HG03159 (cell line): ENCODE measurements around the gene GPC3.

Source experiments
- ATAC-seq: cut with Tn5 transposase; IDR thresholded peaks from one replicate; pipeline ENCODE4 v1.9.1; 2021; ENCODE audit warnings: mild to moderate bottlenecking, moderate library complexity; ENCODE audit not compliant: unreplicated experiment

Gene GPC3

DNA sequence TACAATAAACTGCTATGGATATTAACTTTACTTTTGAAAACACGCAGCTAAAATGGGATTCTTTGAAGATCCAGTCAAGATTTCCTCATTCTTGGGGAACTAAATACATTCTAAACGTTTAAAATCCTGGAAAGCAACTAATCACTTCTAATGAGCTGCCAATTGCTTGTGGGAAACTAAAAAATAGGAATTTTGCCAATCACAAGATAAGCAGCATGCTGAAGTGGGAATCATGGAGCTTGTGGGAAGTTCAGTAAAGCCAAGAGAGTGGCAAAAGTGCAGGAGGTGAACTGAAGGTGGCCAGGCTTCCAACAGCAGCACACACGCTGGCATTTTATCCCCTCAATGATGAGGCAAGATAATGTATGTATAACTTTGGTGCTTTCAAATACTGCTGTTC, 133.0 kb downstream of the GPC3 start:
- ATAC-seq, result no peak

- no peak for ATAC-seq
Observed at GRCh38 chrX:133850399-133850798, 135.0 kb downstream of the GPC3 start.

DNA sequence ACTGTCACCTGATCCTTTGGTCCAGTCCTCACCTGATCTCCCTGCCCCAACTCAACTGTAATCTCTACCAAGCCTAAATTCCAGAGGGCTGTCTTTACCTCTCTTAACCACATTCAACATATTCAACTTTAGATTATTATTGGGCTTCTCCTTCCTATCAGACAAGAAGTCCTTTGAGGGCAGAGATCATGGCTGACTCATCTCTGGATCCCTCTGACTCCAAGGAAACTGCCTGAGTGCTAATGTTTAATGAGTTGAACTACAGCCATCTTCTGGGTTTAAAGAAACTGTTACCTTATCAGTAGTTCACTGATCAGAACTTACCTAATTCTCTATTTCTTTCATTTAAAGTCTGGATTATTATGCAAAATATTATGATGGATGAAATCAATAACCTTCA, 135.7 kb downstream of the GPC3 start:
- ATAC-seq, result no peak

GRCh38 chrX:133847340-133847994, 137.9 kb downstream of the GPC3 start:
- ATAC-seq, result peak; percentile 76

DNA sequence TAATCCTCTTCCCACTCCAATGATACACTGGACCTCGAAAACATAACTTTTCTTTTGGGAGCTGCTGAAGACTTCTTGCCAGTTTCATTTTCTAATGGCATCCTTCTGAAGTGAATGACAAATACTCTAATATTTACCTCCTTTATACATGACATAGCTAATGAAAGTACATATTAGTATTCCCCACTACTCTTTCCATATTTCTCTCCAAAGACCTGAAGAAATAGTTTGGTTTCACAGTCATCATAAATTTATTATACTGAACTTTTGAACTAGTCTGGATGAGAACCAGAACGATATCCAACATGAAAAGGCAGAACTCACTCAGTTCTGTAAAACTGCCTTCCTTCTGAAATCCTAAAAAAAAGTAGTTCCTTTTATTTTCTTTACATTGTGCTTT, 139.1 kb downstream of the GPC3 start:
- no peak for ATAC-seq

DNA sequence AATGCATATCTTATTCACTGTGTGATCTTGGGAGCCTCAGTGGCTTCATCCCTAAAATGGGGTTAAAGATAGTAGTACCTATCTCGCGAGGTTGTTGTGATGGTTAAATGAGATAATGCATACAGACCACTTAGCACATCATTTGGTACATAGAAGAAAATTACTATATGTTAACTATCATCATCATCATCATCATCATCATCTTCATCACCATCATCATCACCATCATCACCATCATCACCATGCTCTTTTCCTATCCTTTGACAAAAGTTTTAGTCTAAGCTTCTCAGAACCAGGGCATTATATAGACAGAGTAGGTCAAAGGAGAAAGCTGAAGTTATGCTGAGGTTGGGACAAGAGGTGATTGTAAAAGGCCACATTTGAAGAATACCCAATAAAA, 145.0 kb downstream of the GPC3 start:
- ATAC-seq, result no peak

DNA sequence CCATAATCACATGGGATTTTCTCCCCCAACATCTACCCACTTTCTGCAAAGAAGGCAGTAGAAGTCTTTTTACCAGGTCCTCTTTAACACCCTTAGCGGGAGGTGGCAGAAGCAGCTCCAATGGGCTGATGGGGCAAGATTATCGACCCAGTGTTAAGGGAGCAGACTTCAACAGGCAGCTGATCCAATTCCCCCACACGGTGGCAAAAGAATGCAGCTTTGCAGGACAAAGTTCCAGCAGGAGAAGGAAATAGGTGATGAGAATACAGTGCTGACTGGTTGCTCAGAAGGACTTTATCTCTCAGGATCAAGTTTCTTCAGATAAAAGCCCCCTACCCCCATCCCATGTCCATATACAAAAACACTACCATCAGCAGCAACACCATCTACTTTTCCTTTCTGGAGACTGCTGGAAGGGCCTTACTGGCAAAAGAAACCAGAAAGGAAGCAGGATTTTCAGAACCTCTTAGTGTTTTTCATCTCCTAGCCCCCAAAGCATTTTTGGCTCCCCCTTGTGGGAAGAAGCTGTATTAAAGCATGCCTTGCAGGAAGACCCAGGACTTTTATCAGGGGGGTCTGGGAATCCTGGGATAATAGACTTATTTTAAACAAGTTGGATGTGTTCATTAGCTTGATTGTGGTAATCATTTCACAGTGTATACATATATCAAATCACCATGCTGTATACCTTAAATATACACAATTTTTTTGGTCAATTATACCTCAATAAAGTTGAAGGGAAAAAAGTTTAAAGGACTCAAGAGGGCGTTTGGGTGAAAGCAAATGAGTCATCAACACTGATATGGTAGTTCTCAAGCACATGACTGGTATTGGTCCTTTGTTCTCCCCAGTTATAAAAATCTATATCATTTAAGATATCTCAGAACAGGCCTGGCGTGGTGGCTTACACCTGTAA, 146.4 kb downstream of the GPC3 start:
- ATAC-seq, result no peak

GRCh38 chrX:133837091-133837490, 148.3 kb downstream of the GPC3 start:
- ATAC-seq, result no peak

DNA sequence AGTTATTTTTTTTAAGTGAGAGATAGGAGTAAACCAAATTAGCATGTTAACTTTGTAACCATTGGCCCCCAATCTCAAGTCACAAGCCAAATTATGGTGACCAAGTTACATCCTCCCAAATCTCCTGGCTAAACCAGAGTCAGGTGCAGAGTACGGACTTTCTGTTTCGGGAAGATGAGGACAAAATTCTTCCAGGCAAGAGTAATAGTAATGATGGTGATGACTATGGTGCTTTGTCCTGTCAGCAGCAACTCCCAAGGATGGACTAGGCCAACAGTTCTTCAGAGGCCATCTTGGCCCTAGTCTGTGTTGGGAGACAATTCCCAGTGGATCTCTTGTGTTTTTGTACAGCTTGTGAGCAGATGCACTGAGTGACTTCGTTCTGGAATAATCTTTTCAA, 148.8 kb downstream of the GPC3 start:
- ATAC-seq, result no peak

GRCh38 chrX:133834771-133835170, 150.6 kb downstream of the GPC3 start:
- no peak for ATAC-seq

- no peak for ATAC-seq
Observed at GRCh38 chrX:133819546-133819945, 165.8 kb downstream of the GPC3 start.

GRCh38 chrX:133818019-133818418, 167.4 kb downstream of the GPC3 start:
- no peak for ATAC-seq

GRCh38 chrX:133815496-133815895, 169.9 kb downstream of the GPC3 start:
- ATAC-seq, result no peak

DNA sequence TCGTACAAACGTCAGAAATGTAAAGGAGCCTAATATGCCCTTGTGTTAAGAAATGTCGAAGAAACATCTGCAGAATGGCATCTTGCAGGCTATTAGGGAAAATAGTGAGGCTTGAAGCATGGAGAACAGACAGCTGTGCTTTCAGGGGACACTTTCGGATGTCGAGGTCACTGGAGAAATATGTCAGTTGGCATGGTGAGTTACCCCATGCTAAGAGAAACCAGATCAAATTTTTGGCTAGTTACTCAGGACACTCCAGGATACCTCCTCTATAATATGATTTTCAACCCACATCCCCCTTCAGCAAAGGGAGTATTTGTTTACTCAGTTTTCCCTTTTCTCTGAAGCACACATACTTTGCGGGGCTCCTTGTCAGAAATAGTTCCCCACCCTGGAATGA, 171.4 kb downstream of the GPC3 start:
- no peak for ATAC-seq

DNA sequence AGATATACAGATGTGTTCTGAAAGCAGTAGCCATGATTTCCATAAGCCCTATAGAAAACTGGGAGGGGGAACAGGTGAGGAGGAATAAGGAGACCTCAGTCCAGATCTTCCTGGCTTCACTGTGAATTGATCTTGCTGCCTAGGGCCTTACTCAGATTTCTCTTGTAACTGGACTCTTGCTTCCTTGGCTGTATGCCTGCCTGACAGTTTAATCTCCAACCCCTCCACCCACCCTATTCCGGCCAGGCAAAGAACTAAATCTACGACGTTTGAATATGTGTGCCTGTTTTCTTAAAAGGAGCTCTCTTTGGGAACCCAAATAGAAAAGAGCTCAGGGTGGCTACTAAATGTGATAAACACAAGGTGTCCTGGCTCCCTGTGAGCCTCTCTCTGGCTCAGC, 173.0 kb downstream of the GPC3 start:
- ATAC-seq, result no peak

DNA sequence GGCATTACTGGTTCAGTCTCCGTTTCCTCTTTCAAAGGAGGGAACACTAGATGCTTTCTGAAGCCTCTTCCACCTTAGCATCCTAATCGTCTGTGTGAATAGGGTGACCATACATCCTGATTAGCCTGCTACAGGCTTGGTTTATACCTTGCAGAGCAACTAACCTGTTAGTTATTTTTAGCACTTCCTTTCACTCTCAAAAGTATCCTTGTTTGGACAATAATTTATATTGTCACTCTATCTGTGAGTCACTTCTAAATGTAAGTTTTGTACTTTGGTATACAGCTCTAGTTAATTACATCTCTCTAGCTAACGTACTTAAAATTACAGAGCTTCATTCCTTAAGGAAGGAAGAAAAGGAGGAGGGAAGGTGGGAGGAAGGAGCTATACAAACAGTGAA, 174.5 kb downstream of the GPC3 start:
- ATAC-seq, result no peak

DNA sequence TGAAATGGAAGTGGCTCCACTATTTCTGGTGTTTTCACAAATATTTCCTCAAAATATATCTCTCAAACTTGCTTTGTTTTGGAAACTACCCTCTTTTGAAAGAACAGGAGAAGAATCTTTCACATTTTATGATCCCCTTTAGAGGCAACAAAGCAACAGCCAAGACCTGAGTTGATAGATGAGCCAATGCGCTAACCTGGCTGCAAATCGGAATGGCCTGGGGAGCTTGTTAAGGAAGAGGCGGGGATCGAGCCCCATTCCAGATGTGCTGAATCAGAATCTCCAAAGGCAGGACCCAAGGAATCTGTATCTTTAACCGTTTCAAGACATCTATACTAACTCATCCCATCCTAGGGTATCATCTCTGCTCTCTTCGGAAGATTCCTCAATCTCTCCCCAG, 181.3 kb downstream of the GPC3 start:
- ATAC-seq, result no peak

GRCh38 chrX:133796282-133796681, 189.1 kb downstream of the GPC3 start:
- no peak for ATAC-seq

DNA sequence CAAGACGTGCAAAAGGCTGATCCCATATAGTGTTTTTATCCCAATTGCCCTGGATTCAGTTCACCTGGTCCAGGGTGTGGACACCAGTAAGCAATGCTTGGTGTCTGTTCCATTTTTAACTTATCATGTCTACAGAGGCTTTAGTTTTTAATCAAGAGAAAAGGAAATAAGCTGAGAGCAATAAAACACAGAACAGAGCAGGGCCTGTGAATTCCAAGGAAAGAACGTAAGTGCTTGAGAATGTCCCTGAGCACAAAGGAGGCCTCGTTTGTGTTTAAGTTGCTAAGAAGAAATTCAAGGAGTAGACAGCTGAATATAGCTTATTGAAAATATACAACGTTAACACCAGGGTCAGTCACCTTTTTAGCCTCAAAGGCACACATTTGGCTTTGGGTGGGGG, 191.3 kb downstream of the GPC3 start:
- ATAC-seq, result no peak

GRCh38 chrX:133793626-133794025, 191.8 kb downstream of the GPC3 start:
- no peak for ATAC-seq

- ATAC-seq, result peak; percentile 85
Observed at GRCh38 chrX:133792198-133792953, 193.0 kb downstream of the GPC3 start.

DNA sequence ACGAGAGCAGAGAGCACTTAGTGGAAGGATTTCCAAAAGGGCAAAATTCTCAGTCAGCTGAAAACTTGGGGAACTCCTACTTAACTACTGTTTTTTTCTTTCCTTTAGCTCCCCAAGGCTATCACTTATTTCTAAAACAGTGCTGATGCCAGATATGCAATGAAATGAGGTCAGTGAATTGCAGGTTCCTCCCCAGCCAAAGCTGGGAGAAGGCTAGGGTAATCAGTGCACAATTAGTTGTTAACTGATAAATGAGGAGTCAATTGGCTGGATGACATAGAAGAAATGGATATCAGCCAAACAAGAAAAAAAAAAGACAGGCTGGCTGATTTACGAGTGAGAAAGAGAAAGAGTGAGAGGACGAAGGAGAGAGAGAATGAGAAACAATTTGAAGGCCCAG, 195.6 kb downstream of the GPC3 start:
- ATAC-seq, result no peak
